CD14-positive monocyte (primary cell): ENCODE results near the gene UAP1L1. TPM values are rescaled to one million over a fixed set of nuclear protein-coding genes. Genes with fewer than 3 reads are reported as not detected.

Source experiments
- DNase-seq, 3 donors: peaks; one replicate each; pipeline ENCODE4 v3.0.0-alpha.2; 2011 to 2022
- H2AFZ ChIP-seq: 2 replicates; pipeline ENCODE4 v1.6.0; 2012; ENCODE audit warnings: mild to moderate bottlenecking, low read depth, low read length, inconsistent platforms; ENCODE audit not compliant: insufficient read depth, poor library complexity, severe bottlenecking
- H3K27ac ChIP-seq, 2 donors: 1 replicate in 1 of 2; 2 replicates in 1 of 2; pipeline ENCODE4 v1.5.1; 2012 to 2013; ENCODE audit warnings: low read length in 2 of 2, control low read depth in 1 of 2, inconsistent platforms in 1 of 2, low read depth in 1 of 2, mild to moderate bottlenecking in 1 of 2
- H3K27me3 ChIP-seq, 2 donors: one replicate each; pipeline versions ENCODE4 v1.6.0 to v1.6.1; 2011 to 2013; ENCODE audit warnings: low read length in 2 of 2; ENCODE audit not compliant: control insufficient read depth in 2 of 2, insufficient read depth in 2 of 2
- H3K36me3 ChIP-seq, 2 donors: replicated peaks in 1 of 2; 1 replicate in 1 of 2; 2 replicates in 1 of 2; pipeline versions ENCODE4 v1.5.1 to v1.6.1; 2012 to 2013; ENCODE audit warnings: low read length in 2 of 2, control low read depth in 1 of 2, inconsistent platforms in 1 of 2, mild to moderate bottlenecking in 1 of 2; ENCODE audit not compliant: insufficient read depth in 2 of 2, control insufficient read depth in 1 of 2
- H3K4me1 ChIP-seq, 2 donors: 1 replicate in 1 of 2; 2 replicates in 1 of 2; pipeline versions ENCODE4 v1.5.1 to v1.6.1; 2012 to 2013; ENCODE audit warnings: low read length in 2 of 2, control low read depth in 1 of 2, inconsistent platforms in 1 of 2, mild to moderate bottlenecking in 1 of 2, moderate library complexity in 1 of 2; ENCODE audit not compliant: insufficient read depth in 2 of 2, control insufficient read depth in 1 of 2
- H3K4me2 ChIP-seq: replicated peaks from 2 replicates; pipeline ENCODE3; 2012; ENCODE audit warnings: low read length, moderate library complexity, mild to moderate bottlenecking; ENCODE audit not compliant: poor library complexity, severe bottlenecking; ENCODE audit errors: extremely low read depth
- H3K4me3 ChIP-seq, 3 experiments: fragments of 200-600 bp in 1 of 3; sonication (generic) in 1 of 3; replicated peaks in 1 of 3; 1 replicate in 2 of 3; 2 replicates in 1 of 3; pipeline ENCODE4 v1.5.1; 2011 to 2013; ENCODE audit warnings: low read length in 3 of 3, mild to moderate bottlenecking in 3 of 3, control low read depth in 2 of 3, low read depth in 2 of 3, inconsistent platforms in 1 of 3, moderate library complexity in 1 of 3
- H3K79me2 ChIP-seq: 2 replicates; pipeline ENCODE4 v1.6.0; 2012; ENCODE audit warnings: mild to moderate bottlenecking, control low read depth, inconsistent platforms, low read length, moderate library complexity; ENCODE audit not compliant: insufficient read depth
- H3K9ac ChIP-seq: 2 replicates; pipeline ENCODE4 v1.6.0; 2017; ENCODE audit warnings: low read length, mild to moderate bottlenecking; ENCODE audit not compliant: insufficient read depth, poor library complexity, severe bottlenecking
- H3K9me3 ChIP-seq, 2 donors: replicated peaks in 1 of 2; 1 replicate in 1 of 2; 2 replicates in 1 of 2; pipeline versions ENCODE4 v1.5.1 to v1.6.1; 2012 to 2013; ENCODE audit warnings: low read length in 2 of 2, control low read depth in 1 of 2; ENCODE audit not compliant: control insufficient read depth in 1 of 2, insufficient read depth in 1 of 2
- H4K20me1 ChIP-seq: 2 replicates; pipeline ENCODE4 v1.6.0; 2012; ENCODE audit warnings: mild to moderate bottlenecking, low read length, control low read depth, moderate library complexity; ENCODE audit not compliant: insufficient read depth
- H3K27ac Mint-ChIP-seq, 7 donors: one replicate each; pipeline ENCODE4 v1.8.0; 2020; ENCODE audit warnings: mild to moderate bottlenecking in 7 of 7, mixed read lengths in 7 of 7, moderate library complexity in 6 of 7, inconsistent platforms in 2 of 7
- H3K27me3 Mint-ChIP-seq, 3 donors: one replicate each; pipeline ENCODE4 v1.8.0; 2021 to 2022; ENCODE audit warnings: low read depth in 3 of 3, mild to moderate bottlenecking in 3 of 3, mixed read lengths in 3 of 3, moderate library complexity in 3 of 3, inconsistent platforms in 1 of 3
- H3K36me3 Mint-ChIP-seq, 2 donors: one replicate each; pipeline ENCODE4 v1.8.0; 2020; ENCODE audit warnings: mixed read lengths in 2 of 2, inconsistent platforms in 1 of 2, mild to moderate bottlenecking in 1 of 2
- H3K4me1 Mint-ChIP-seq: one replicate; pipeline ENCODE4 v1.8.0; 2020; ENCODE audit warnings: mild to moderate bottlenecking, mixed read lengths
- H3K4me3 Mint-ChIP-seq, 2 donors: one replicate each; pipeline ENCODE4 v1.8.0; 2020; ENCODE audit warnings: mild to moderate bottlenecking in 2 of 2, mixed read lengths in 2 of 2, moderate library complexity in 1 of 2
- H3K9me3 Mint-ChIP-seq, 7 donors: one replicate each; pipeline ENCODE4 v1.8.0; 2020 to 2022; ENCODE audit warnings: mixed read lengths in 7 of 7, mild to moderate bottlenecking in 6 of 7, moderate library complexity in 6 of 7, inconsistent platforms in 2 of 7
- WGBS: methylation state at CpG from one replicate; pipeline ENCODE4 v1.1.5; 2013; ENCODE audit warnings: missing lambda C conversion rate; ENCODE audit not compliant: insufficient coverage; 5-methylcytosine and 5-hydroxymethylcytosine counted together
- intact Hi-C, 2 donors: fragments of 100-400 bp; cut with micrococcal nuclease; formaldehyde crosslinking; loops; one replicate each; pipeline versions ENCODE4 v1.15.0 to v1.15.1; 2023
- polyA plus RNA-seq, 3 donors: library from polyadenylated mRNA; depleted of rRNA in 1 of 3; unstranded in 2 of 3; stranded (reverse) in 1 of 3; fragments of 300-500 nt in 2 of 3; fragments of >200 nt in 1 of 3; fragmentation: Illumina TruSeq in 2 of 3; gene quantifications; 1 replicate in 2 of 3; 2 replicates in 1 of 3; pipeline ENCODE4 v1.2.3, GENCODE V29; 2012 to 2021
- TF ChIP-seq, protein P1 (sequence below): fragments of 200-600 bp; IDR thresholded peaks from one replicate; pipeline ENCODE4 v1.8.0; 2022; ENCODE audit warnings: antibody characterized with exemption, mild to moderate bottlenecking

The UAP1L1 gene
- polyA plus RNA-seq, 3 donors: 5.7 to 16.7 (median 14.8) TPM

DNA sequence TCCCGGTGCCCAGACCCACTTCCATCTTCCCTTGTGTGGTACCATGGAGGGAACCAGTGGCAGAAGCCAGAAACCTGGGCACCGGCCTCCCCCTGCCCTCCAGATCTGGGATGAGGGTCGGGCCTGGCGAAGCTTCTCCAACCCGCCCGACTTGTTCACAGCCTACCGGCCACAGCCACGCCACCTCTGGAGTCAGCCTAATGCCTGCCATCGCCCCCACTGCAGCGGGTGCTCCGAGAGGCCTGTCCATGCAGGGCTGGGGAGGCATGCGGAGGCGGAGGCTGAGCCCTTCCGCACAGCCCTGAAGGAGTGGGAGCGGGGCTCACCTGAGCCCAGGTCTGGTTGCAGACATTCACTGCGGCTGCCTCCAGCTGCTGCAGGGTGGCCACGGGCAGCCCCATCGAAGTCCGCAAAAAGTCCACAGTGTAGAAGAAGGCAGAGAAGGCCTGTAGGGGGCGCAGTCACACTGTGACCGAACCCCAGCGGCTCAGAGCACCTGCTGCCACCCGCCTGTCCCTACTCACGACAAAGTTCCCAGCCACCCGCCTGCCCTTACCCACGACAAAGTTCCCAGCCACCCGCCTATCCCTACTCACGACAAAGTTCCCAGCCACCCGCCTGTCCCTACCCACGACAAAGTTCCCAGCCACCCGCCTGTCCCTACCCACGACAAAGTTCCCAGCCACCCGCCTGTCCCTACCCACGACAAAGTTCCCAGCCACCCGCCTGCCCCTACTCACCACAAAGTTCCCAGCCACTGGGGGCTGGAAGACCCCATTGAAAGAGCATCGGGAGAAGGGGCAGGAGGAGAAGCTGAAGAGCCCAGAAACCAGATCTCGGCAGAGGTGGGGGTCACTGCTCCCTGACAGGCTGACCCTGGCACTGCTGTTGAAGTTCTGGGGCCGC lies 27.5 kb upstream of the UAP1L1 start:
- peaks cover 0 to 16% of the 10 kb centered on the region in 2 donors for H3K9me3 ChIP-seq
- WGBS: 41% methylated on average over 37 of the region's 38 CpGs
- H2AFZ ChIP-seq: no peak overlapping the region
- H3K9ac ChIP-seq: no peak overlapping the region
- Mint-ChIP-seq H3K4me3 (peak overlapping the region in 1 of 2 donors; percentile 80), H3K4me1 (peaks cover 13% of the 10 kb centered on the region), H3K9me3 (peaks cover 0 to 9% (median 2%) of the 10 kb centered on the region in 7 donors), H3K36me3 (peaks cover 1 to 2% of the 10 kb centered on the region in 2 donors), H3K27ac (no peak overlapping the region), H3K27me3 (peaks cover 63 to 96% (median 81%) of the 10 kb centered on the region in 3 donors)
- no peak overlapping the region for H3K4me2 ChIP-seq
- H3K27me3 ChIP-seq: peaks cover 31 to 85% of the 10 kb centered on the region in 2 donors
- TF ChIP-seq, protein P1, sequence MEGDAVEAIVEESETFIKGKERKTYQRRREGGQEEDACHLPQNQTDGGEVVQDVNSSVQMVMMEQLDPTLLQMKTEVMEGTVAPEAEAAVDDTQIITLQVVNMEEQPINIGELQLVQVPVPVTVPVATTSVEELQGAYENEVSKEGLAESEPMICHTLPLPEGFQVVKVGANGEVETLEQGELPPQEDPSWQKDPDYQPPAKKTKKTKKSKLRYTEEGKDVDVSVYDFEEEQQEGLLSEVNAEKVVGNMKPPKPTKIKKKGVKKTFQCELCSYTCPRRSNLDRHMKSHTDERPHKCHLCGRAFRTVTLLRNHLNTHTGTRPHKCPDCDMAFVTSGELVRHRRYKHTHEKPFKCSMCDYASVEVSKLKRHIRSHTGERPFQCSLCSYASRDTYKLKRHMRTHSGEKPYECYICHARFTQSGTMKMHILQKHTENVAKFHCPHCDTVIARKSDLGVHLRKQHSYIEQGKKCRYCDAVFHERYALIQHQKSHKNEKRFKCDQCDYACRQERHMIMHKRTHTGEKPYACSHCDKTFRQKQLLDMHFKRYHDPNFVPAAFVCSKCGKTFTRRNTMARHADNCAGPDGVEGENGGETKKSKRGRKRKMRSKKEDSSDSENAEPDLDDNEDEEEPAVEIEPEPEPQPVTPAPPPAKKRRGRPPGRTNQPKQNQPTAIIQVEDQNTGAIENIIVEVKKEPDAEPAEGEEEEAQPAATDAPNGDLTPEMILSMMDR: peak; percentile 74
- DNase-seq: peak in 2 of 3 donors; percentile 40 to 46
- peaks cover 14 to 28% of the 10 kb centered on the region in 2 donors for H3K4me1 ChIP-seq
- H3K27ac ChIP-seq: no peak overlapping the region
- intact Hi-C loops: no loop called here
- H3K79me2 ChIP-seq: no peaks in the 10 kb centered on the region
- peaks cover 5% of the 10 kb centered on the region for H4K20me1 ChIP-seq
- H3K4me3 ChIP-seq: no peak overlapping the region
- H3K36me3 ChIP-seq: no peaks in the 10 kb centered on the region

DNA sequence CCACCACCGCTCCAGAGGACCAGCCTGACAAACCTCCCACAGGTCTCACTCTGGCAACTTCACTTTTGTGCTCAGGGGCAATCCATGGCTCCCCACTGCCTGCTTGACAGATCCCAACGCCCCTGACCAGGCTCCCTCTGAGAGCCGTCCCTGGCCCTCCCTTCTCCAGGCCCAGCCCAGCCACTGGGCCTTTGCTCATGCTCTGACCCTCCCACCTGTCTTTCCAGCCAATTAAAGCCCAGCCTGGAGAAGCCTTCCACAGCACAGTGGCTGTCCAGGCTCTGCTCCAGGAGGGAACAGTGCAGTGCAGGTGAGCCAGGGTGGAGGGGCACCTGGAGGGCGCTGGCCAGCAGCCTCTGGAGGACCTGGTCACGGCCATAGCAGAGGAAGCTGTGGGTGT lies 26.7 kb upstream of the UAP1L1 start:
- intact Hi-C loops: no loop called here
- H3K9me3 ChIP-seq: peaks cover 0 to 11% of the 10 kb centered on the region in 2 donors
- no peaks in the 10 kb centered on the region for H4K20me1 ChIP-seq
- peaks cover 25 to 85% of the 10 kb centered on the region in 2 donors for H3K27me3 ChIP-seq
- Mint-ChIP-seq H3K9me3 (peaks cover 0 to 6% (median 0%) of the 10 kb centered on the region in 7 donors), H3K36me3 (no peaks in the 10 kb centered on the region), H3K27me3 (peaks cover 63 to 96% (median 79%) of the 10 kb centered on the region in 3 donors), H3K27ac (no peak overlapping the region), H3K4me1 (peaks cover 9% of the 10 kb centered on the region), H3K4me3 (no peak overlapping the region)
- TF ChIP-seq, protein P1: no peak
- H3K4me1 ChIP-seq: peaks cover 6 to 20% of the 10 kb centered on the region in 2 donors
- DNase-seq: no peak
- H3K4me3 ChIP-seq: no peak overlapping the region
- no peak overlapping the region for H2AFZ ChIP-seq
- 100% methylated on average over 3 of the region's 5 CpGs for WGBS
- H3K36me3 ChIP-seq: no peaks in the 10 kb centered on the region
- no peak overlapping the region for H3K4me2 ChIP-seq
- no peak overlapping the region for H3K9ac ChIP-seq
- no peak overlapping the region for H3K27ac ChIP-seq
- H3K79me2 ChIP-seq: no peaks in the 10 kb centered on the region
